Cardiac muscle cell (in vitro differentiated cells and primary cell): ENCODE results near the gene MEX3A. TPM values are rescaled to one million over a fixed set of nuclear protein-coding genes. Genes with fewer than 3 reads are reported as not detected.

Experiments
- DNase-seq, 2 donors: peaks; one replicate each; pipeline versions ENCODE4 v3.0.0 to v3.0.0-alpha.2; 2010 to 2017; ENCODE audit warnings: low read depth in 1 of 2, low spot score in 1 of 2
- H3K27ac ChIP-seq: fragments of 200-600 bp; sonication (generic); 2 replicates; pipeline ENCODE4 v1.5.1; 2016
- H3K27me3 ChIP-seq: fragments of 200-600 bp; sonication (generic); 2 replicates; pipeline ENCODE4 v1.6.0; 2016; ENCODE audit warnings: control low read depth
- H3K36me3 ChIP-seq: fragments of 200-600 bp; sonication (generic); 2 replicates; pipeline ENCODE4 v1.5.1; 2016; ENCODE audit warnings: control low read depth
- H3K4me1 ChIP-seq: fragments of 200-600 bp; sonication (generic); 2 replicates; pipeline ENCODE4 v1.8.1; 2017; ENCODE audit warnings: low read depth, mild to moderate bottlenecking, mixed run types
- H3K4me3 ChIP-seq: fragments of 200-600 bp; sonication (generic); 2 replicates; pipeline ENCODE4 v1.5.1; 2016; ENCODE audit warnings: mild to moderate bottlenecking
- H3K9me3 ChIP-seq: fragments of 200-600 bp; sonication (generic); 2 replicates; pipeline ENCODE4 v1.5.1; 2017; ENCODE audit warnings: low read depth, mild to moderate bottlenecking, control low read depth
- polyA plus RNA-seq: library from polyadenylated mRNA; unstranded; fragments of >200 nt; fragmentation: Nextera tagmentation; extraction: Ambion mirVana; gene quantifications from 2 replicates; pipeline ENCODE4 v1.2.1, GENCODE V29; 2016
- total RNA-seq: library from RNA; depleted of rRNA; stranded (reverse); fragments of >200 nt; gene quantifications from 2 replicates; pipeline ENCODE4 v1.2.3, GENCODE V29; 2016
- TF ChIP-seq, protein P1 (sequence below): IDR thresholded peaks from 2 replicates; pipeline ENCODE4 v1.5.1; 2012; ENCODE audit warnings: low read depth, mild to moderate bottlenecking, low read length

The MEX3A gene, protein sequence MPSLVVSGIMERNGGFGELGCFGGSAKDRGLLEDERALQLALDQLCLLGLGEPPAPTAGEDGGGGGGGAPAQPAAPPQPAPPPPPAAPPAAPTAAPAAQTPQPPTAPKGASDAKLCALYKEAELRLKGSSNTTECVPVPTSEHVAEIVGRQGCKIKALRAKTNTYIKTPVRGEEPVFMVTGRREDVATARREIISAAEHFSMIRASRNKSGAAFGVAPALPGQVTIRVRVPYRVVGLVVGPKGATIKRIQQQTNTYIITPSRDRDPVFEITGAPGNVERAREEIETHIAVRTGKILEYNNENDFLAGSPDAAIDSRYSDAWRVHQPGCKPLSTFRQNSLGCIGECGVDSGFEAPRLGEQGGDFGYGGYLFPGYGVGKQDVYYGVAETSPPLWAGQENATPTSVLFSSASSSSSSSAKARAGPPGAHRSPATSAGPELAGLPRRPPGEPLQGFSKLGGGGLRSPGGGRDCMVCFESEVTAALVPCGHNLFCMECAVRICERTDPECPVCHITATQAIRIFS
- total RNA-seq = 48.8 and 58.6 TPM in 2 replicates
- polyA plus RNA-seq = 17.2 and 24.8 TPM in 2 replicates

DNA sequence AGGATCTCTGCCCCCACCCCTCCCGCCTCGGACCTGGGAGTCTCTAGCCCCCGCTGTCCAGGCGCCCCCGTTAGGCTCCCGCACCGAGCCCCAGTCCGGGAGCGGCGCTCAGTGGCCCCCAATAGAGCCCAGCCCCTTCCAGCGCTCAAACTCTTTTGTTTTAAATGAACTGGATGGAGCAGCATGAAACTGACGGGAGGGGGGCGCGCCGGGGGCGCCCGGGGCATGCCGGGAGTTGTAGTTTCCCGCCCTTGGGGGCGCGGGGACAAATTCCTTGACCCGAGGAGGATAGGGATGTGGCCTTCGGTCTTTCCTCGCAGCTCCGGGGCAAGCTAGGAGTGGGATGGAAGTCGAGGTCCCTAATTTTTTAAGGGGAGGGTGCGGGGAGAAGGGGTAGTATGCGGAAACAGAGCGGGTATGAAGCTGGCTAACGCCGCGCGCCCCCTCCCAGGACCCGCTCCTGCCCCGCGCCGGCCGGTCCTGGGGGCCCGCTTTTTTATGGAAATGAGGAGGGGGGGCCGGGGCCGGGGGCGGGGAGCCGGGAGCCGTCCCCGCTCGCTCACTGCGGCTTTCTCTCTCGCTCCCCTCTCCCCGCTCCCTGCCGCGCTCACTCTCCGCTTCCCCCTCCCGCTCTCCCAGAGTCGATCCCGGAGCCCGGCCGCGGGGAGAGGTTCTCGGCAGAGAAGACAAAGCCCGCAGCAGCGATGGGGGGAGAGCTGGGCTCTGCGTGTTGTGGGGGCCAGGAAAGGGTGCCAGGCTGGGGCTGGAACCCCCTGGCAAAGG is at the start of gene MEX3A:
Gene MEX3A (minus strand): TSS at position 157 of the 783 bp plus-strand sequence. CDS start 467 bp downstream, outside the sequence.
- no peaks in the 10 kb centered on the region for H3K27me3 ChIP-seq
- H3K4me3 ChIP-seq = peak within 1 kb of the TSS; percentile 99
- peaks cover 47% of the 10 kb centered on the region for H3K4me1 ChIP-seq
- peak; percentile 81 to 94 for DNase-seq
- TF ChIP-seq, protein P1, sequence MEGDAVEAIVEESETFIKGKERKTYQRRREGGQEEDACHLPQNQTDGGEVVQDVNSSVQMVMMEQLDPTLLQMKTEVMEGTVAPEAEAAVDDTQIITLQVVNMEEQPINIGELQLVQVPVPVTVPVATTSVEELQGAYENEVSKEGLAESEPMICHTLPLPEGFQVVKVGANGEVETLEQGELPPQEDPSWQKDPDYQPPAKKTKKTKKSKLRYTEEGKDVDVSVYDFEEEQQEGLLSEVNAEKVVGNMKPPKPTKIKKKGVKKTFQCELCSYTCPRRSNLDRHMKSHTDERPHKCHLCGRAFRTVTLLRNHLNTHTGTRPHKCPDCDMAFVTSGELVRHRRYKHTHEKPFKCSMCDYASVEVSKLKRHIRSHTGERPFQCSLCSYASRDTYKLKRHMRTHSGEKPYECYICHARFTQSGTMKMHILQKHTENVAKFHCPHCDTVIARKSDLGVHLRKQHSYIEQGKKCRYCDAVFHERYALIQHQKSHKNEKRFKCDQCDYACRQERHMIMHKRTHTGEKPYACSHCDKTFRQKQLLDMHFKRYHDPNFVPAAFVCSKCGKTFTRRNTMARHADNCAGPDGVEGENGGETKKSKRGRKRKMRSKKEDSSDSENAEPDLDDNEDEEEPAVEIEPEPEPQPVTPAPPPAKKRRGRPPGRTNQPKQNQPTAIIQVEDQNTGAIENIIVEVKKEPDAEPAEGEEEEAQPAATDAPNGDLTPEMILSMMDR = no peak
- H3K27ac ChIP-seq = peak within 1 kb of the TSS; percentile 92
- H3K9me3 ChIP-seq = no peaks in the 10 kb centered on the region
- H3K36me3 ChIP-seq = no peaks in the 10 kb centered on the region

DNA sequence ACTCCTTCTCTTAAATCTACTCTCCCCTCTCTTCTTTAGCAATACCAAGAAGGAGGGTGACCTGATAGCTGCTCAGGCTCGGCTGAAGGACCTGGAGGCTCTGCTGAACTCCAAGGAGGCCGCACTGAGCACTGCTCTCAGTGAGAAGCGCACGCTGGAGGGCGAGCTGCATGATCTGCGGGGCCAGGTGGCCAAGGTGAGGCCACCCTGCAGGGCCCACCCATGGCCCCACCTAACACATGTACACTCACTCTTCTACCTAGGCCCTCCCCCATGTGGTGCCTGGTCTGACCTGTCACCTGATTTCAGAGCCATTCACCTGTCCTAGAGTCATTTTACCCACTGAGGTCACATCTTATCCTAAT is 48.3 kb upstream of the MEX3A start:
- H3K9me3 ChIP-seq = no peaks in the 10 kb centered on the region
- peaks cover 38% of the 10 kb centered on the region for H3K4me1 ChIP-seq
- H3K36me3 ChIP-seq = peaks cover 42% of the 10 kb centered on the region
- H3K27me3 ChIP-seq = no peaks in the 10 kb centered on the region
- peak overlapping the region; percentile 45 for H3K27ac ChIP-seq
- no peak for DNase-seq
- no peak overlapping the region for H3K4me3 ChIP-seq
- TF ChIP-seq, protein P1 = no peak

DNA sequence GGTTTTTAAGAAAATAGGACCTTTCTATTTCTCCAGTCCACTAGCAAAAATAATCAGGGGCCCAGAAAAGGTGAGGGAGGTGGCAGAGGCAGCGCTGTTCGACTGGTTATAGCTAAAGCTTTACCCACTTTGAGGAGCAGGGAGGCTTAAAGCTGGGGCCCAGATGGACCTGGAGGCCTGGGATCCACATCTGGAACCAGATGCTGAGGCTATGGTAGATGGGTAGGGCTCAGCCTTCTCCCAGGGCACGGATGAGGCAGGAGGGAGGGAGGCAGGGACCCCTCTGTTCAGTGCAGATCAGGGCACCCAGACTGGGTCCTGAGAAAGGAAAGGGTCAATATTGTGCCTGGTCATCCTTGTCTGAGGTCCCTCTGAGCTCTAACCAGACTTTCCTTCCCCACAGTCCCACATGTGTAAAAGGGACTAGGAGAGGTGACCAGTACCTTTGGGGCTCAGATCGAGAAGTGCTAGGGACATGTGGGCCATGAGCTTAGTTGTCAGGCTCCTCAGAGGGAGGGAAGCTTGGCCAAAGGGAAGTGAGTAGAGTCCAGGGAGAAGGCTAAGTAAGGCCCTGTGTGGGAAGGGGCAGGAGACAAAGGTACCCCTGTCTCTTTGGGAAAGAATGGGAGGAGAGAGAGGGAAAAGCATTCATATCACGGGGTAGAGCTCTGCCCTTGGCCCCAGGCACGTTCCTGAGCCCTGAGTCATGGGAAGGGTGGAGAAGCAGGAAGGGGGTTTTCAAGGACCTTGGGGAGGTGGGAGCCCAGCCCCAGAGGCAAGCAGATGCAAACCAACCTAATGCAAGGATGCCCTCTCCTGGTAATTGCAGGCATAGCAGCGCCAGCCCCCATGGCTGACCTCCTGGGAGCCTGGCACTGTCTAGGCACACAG is 47.7 kb upstream of the MEX3A start:
- TF ChIP-seq, protein P1 = peak; percentile 96
- Histone ChIP-seq H3K4me1 (peaks cover 44% of the 10 kb centered on the region), H3K4me3 (no peak overlapping the region)

DNA sequence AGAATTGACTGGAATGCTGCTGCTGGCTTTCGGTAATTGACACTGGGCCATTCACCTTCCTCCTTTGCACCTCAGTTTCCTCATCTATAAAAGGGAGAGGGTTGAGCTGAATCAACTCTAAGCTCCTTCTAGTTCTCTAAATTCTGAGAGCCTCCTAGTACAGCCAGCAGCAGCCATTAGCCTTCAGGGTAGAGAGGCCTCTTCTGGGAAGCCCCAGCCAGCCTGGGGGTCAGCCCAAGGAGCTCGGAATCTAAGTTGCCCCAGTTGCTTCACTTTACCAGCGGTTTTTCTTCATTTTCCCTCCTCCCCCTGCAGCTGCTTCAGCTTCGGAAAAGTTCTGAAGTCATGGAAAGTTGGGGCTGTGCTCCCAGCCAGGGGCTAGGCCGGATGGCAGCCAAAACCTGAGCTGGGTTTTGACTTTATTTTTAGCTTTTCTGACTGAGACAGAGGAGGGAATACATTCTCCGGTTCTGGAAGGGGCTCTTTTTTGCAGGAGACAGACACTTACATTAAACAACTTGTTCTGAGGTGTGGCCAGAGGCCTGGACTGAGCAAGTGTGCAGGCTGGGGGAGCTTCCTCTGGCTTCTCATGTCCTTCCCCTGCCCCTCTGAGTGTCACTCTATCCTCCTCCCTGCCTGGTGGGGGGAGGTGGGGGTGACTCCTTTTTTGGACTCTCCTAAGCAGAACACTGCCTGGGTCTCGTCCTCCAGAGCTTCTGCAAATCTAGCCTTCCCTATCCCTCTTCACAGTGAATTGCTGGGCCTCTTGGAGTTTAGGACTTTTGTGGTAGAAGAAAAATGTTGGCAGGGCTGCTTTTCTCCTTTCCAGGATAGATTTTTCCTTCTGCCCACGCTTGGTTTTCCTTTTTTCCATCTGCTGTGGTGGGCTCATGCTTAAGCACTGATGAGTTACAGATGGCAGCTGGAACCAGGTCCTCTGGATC is 46.7 kb upstream of the MEX3A start:
- H3K27ac ChIP-seq = peak overlapping the region; percentile 98
- DNase-seq = peak; percentile 59 to 92
- no peaks in the 10 kb centered on the region for H3K9me3 ChIP-seq
- peaks cover 25% of the 10 kb centered on the region for H3K36me3 ChIP-seq
- H3K27me3 ChIP-seq = no peaks in the 10 kb centered on the region
- H3K4me1 ChIP-seq = peaks cover 54% of the 10 kb centered on the region
- H3K4me3 ChIP-seq = no peak overlapping the region
- TF ChIP-seq, protein P1 = no peak

More for the DNA sequence above, 47.7 kb upstream of the MEX3A start:
- no peaks in the 10 kb centered on the region for H3K9me3 ChIP-seq
- H3K27ac ChIP-seq = peak overlapping the region; percentile 98
- DNase-seq = peak; percentile 90 to 98
- no peaks in the 10 kb centered on the region for H3K27me3 ChIP-seq
- H3K36me3 ChIP-seq = peaks cover 35% of the 10 kb centered on the region
